NB4 (cell line): Measurements from ENCODE around the gene C2CD2.

ENCODE experiments used
- CTCF ChIP-seq: IDR thresholded peaks from one replicate; pipeline ENCODE4 v1.5.1; 2012; ENCODE audit warnings: low read depth, low read length
- MYC ChIP-seq: IDR thresholded peaks from 2 replicates; pipeline ENCODE4 v1.6.1; 2011; ENCODE audit warnings: low read depth, low read length
- POLR2A ChIP-seq: IDR thresholded peaks from 2 replicates; pipeline ENCODE4 v1.6.1; 2011; ENCODE audit warnings: mild to moderate bottlenecking; ENCODE audit not compliant: insufficient read length; ENCODE audit errors: extremely low read depth

GRCh38 chr21:41939391-41939790, 14.4 kb downstream of the C2CD2 start:
- TF ChIP-seq CTCF (no peak), POLR2A (no peak), MYC (no peak)
